Loucy (cell line): Measurements from ENCODE around the gene MACROD1.

ENCODE experiments used
- H2AFZ ChIP-seq: fragments of 200-600 bp; sonication (generic); 2 replicates; pipeline ENCODE4 v1.6.0; 2016; ENCODE audit warnings: antibody characterized with exemption, mild to moderate bottlenecking, low read length, moderate library complexity
- H3F3A ChIP-seq: fragments of 200-600 bp; 2 replicates; pipeline ENCODE4 v1.6.0; 2016; ENCODE audit warnings: antibody characterized with exemption, low read depth, mild to moderate bottlenecking
- H3K27me3 ChIP-seq: fragments of 200-600 bp; sonication (generic); 2 replicates; pipeline ENCODE4 v1.6.1; 2014; ENCODE audit warnings: low read length, mild to moderate bottlenecking; ENCODE audit not compliant: insufficient read depth, poor library complexity, severe bottlenecking
- H3K36me3 ChIP-seq: fragments of 200-600 bp; sonication (generic); 2 replicates; pipeline ENCODE4 v1.6.1; 2016; ENCODE audit warnings: low read length; ENCODE audit not compliant: insufficient read depth
- H3K4me1 ChIP-seq: fragments of 200-600 bp; sonication (generic); 2 replicates; pipeline ENCODE4 v1.5.1; 2014; ENCODE audit warnings: low read length, mild to moderate bottlenecking; ENCODE audit not compliant: insufficient read depth, poor library complexity, severe bottlenecking
- H3K4me2 ChIP-seq: fragments of 200-600 bp; sonication (generic); 2 replicates; pipeline ENCODE4 v1.6.0; 2014; ENCODE audit warnings: antibody characterized with exemption, low read length, low read depth, mild to moderate bottlenecking; ENCODE audit not compliant: poor library complexity, severe bottlenecking
- H3K4me3 ChIP-seq: fragments of 200-600 bp; sonication (generic); 2 replicates; pipeline ENCODE4 v1.5.1; 2014; ENCODE audit warnings: low read length, mild to moderate bottlenecking, mixed read lengths; ENCODE audit not compliant: poor library complexity, severe bottlenecking
- H3K79me2 ChIP-seq: fragments of 200-600 bp; sonication (generic); 2 replicates; pipeline ENCODE4 v1.6.1; 2014; ENCODE audit warnings: low read length; ENCODE audit not compliant: insufficient read depth
- H3K9ac ChIP-seq: fragments of 200-600 bp; sonication (generic); 2 replicates; pipeline ENCODE4 v1.6.0; 2014; ENCODE audit warnings: mild to moderate bottlenecking, low read depth, low read length, moderate library complexity; ENCODE audit not compliant: poor library complexity, severe bottlenecking
- H3K9me2 ChIP-seq: fragments of 200-600 bp; sonication (generic); replicated peaks from 2 replicates; pipeline ENCODE4 v1.6.1; 2016; ENCODE audit warnings: low read depth, low read length, mixed read lengths
- H3K9me3 ChIP-seq: fragments of 200-600 bp; sonication (generic); 2 replicates; pipeline ENCODE4 v1.6.1; 2014; ENCODE audit warnings: mild to moderate bottlenecking, antibody characterized with exemption, low read length, low read depth; ENCODE audit not compliant: insufficient read depth
- H4K20me1 ChIP-seq: fragments of 200-600 bp; sonication (generic); 2 replicates; pipeline ENCODE4 v1.6.0; 2014; ENCODE audit warnings: antibody characterized with exemption, low read length, mild to moderate bottlenecking; ENCODE audit not compliant: insufficient read depth, poor library complexity, severe bottlenecking
- EZH2phosphoT487 ChIP-seq: fragments of 200-600 bp; IDR thresholded peaks from 2 replicates; pipeline ENCODE4 v1.6.1; 2018; ENCODE audit warnings: antibody characterized with exemption, mild to moderate bottlenecking, moderate library complexity, borderline replicate concordance
- TF ChIP-seq, protein P1 (sequence below): fragments of 200-600 bp; sonication (generic); conservative IDR thresholded peaks from 2 replicates; pipeline ENCODE4 v1.5.1; 2014; ENCODE audit warnings: mild to moderate bottlenecking, antibody characterized with exemption, low read length

MACROD1 gene

DNA sequence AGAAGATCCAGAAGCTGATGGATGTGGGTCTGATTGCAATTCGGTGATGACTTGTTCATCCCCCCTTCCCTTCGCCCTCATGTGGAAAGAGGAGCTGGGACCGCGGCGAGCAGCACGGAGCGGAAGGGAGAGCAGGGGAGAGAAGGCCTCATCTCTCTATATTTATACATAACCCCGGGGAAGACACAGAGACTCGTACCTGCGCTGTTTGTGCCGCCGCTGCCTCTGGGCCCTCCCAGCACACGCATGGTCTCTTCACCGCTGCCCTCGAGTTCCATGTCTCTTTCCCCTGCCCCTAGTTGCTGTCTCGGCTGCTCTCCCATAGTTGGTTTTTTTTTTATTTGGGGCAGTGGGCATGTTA is 38.1 kb upstream of the MACROD1 start:
- Histone ChIP-seq H3K4me3 (no peak overlapping the region), H3K27me3 (no peaks in the 10 kb centered on the region), H3K36me3 (peaks cover 46% of the 10 kb centered on the region; the same call in 1 of the 2 replicates), H3K9me2 (no peaks in the 10 kb centered on the region), H2AFZ (no peak overlapping the region), H3K79me2 (peaks cover 37% of the 10 kb centered on the region), H3F3A (peaks cover 6% of the 10 kb centered on the region; the same call in 1 of the 2 replicates), H3K9me3 (no peaks in the 10 kb centered on the region), H3K4me2 (no peak overlapping the region), H4K20me1 (peaks cover 20% of the 10 kb centered on the region), H3K4me1 (peaks cover 23% of the 10 kb centered on the region), H3K9ac (no peak overlapping the region)
- TF ChIP-seq, protein P1, sequence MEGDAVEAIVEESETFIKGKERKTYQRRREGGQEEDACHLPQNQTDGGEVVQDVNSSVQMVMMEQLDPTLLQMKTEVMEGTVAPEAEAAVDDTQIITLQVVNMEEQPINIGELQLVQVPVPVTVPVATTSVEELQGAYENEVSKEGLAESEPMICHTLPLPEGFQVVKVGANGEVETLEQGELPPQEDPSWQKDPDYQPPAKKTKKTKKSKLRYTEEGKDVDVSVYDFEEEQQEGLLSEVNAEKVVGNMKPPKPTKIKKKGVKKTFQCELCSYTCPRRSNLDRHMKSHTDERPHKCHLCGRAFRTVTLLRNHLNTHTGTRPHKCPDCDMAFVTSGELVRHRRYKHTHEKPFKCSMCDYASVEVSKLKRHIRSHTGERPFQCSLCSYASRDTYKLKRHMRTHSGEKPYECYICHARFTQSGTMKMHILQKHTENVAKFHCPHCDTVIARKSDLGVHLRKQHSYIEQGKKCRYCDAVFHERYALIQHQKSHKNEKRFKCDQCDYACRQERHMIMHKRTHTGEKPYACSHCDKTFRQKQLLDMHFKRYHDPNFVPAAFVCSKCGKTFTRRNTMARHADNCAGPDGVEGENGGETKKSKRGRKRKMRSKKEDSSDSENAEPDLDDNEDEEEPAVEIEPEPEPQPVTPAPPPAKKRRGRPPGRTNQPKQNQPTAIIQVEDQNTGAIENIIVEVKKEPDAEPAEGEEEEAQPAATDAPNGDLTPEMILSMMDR = no peak
- TF ChIP-seq EZH2phosphoT487 = no peak

DNA sequence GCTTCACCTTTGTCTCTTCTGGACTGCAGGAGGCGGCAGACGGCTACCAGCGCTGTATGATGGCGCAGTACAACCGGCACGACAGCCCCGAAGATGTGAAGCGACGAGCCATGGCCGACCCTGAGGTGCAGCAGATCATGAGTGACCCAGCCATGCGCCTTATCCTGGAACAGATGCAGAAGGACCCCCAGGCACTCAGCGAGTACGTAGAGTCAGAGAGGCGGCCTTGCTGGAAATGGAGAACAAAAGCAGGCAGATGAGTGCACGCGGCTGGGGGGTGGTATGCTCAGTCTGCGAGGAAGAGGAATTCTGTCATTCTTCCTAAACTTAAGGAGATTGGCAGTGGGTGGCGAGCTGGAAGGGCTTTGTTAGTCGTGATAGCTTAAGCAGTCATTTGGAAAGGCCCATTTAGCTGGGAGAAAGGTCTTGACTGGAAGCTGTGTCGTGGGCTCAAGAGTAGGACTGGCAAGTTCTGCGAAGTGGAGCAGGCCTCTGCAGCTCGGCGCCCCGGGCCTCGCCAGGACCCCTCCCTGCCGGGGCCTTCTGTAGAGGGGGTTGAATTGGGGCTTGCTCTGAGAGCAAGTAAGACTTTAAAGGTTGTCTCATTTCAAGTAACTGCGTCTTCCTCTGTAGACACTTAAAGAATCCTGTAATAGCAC is 37.6 kb upstream of the MACROD1 start:
- Histone ChIP-seq H3K27me3 (no peaks in the 10 kb centered on the region), H3K9ac (no peak overlapping the region), H3F3A (peaks cover 6% of the 10 kb centered on the region; the same call in 1 of the 2 replicates), H3K79me2 (peaks cover 34% of the 10 kb centered on the region), H3K36me3 (peaks cover 51% of the 10 kb centered on the region; the same call in 1 of the 2 replicates), H3K9me3 (no peaks in the 10 kb centered on the region), H3K4me3 (no peak overlapping the region), H3K4me1 (peaks cover 18% of the 10 kb centered on the region), H3K9me2 (no peaks in the 10 kb centered on the region), H2AFZ (no peak overlapping the region), H4K20me1 (peaks cover 17% of the 10 kb centered on the region), H3K4me2 (no peak overlapping the region)
- TF ChIP-seq EZH2phosphoT487 = no peak
- TF ChIP-seq, protein P1 = no peak

DNA sequence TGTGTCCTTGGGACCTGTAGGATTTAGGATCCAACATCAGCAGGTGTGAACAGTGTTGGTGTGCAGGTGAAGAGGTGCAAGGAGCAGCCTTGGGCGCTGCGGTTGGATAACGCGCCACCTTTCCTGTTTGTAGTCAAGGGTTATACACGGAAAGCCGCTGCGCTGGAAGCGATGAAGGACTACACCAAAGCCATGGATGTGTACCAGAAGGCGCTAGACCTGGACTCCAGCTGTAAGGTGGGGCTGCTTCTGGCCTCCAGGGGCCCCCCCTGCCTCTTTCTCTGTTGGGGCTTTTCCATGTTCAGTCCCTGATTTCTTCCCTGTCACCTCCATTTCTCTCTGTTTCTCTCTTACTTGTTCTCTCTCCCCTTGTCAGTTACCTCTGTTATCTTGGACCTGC is 37.1 kb upstream of the MACROD1 start:
- peaks cover 14% of the 10 kb centered on the region for H4K20me1 ChIP-seq
- H3K9me2 ChIP-seq = no peaks in the 10 kb centered on the region
- H3K4me3 ChIP-seq = no peak overlapping the region
- H3K79me2 ChIP-seq = peaks cover 31% of the 10 kb centered on the region
- H2AFZ ChIP-seq = no peak overlapping the region
- H3K9ac ChIP-seq = no peak overlapping the region
- H3K4me1 ChIP-seq = peaks cover 13% of the 10 kb centered on the region
- no peaks in the 10 kb centered on the region for H3K9me3 ChIP-seq
- TF ChIP-seq EZH2phosphoT487 = no peak
- TF ChIP-seq, protein P1 = no peak
- no peaks in the 10 kb centered on the region for H3K27me3 ChIP-seq
- H3K4me2 ChIP-seq = no peak overlapping the region
- peaks cover 6% of the 10 kb centered on the region; the same call in 1 of the 2 replicates for H3F3A ChIP-seq
- H3K36me3 ChIP-seq = peaks cover 57% of the 10 kb centered on the region; the same call in 1 of the 2 replicates
